K562 (cell line): ENCODE results near the gene TOMM22. TPM values are rescaled to one million over a fixed set of nuclear protein-coding genes. Genes with fewer than 3 reads are reported as not detected.

Experiments
- ATAC-seq: fragments of 200-7000 bp; cut with Tn5 transposase; 3 replicates; pipeline ENCODE4 v1.9.1; 2020; ENCODE audit warnings: moderate library complexity
- BruUV-seq: library from RNA; stranded (reverse); fragments of 400-500 nt; replicated peaks from 2 replicates; lab custom pipeline; 2021; lab: Mats Ljungman, UMichigan
- CTCF ChIA-PET: fragments of 300-600 bp; formaldehyde crosslinking; extraction: SDS; loops from one replicate; lab custom pipeline; 2021; ENCODE audit warnings: low intra/inter-chr PET ratio; lab: Yijun Ruan, JAX
- POLR2A ChIA-PET: fragments of 300-600, 350-650 bp; sonication (Branson Sonifier 250); formaldehyde crosslinking; extraction: SDS; loops from one replicate; lab custom pipeline; 2021; ENCODE audit warnings: antibody characterized with exemption, inconsistent platforms; lab: Yijun Ruan, JAX
- DNase-seq, 4 experiments: peaks; one replicate each; pipeline versions ENCODE4 v3.0.0 to v3.0.0-alpha.2; 2011 to 2018; ENCODE audit warnings: low spot score in 3 of 4, mixed read lengths in 3 of 4; ENCODE audit errors: extremely low read depth in 1 of 4
- FAIRE-seq: peaks from 2 replicates; lab custom pipeline; 2011; peaks lifted over from hg19 to GRCh38; lab: Jason Lieb, UNC
- H2AFZ ChIP-seq: 2 replicates; pipeline ENCODE4 v1.6.0; 2011; ENCODE audit warnings: low read depth, low read length, control low read depth, inconsistent platforms
- H3K27ac ChIP-seq: fragments of 200-600 bp; 3 replicates; pipeline ENCODE4 v1.8.0; 2011; ENCODE audit warnings: low read depth, mild to moderate bottlenecking, control low read depth, inconsistent platforms, low read length, moderate library complexity, mixed read lengths; ENCODE audit errors: extremely low read depth
- H3K27me3 ChIP-seq, 2 experiments: fragments of 300-600 bp in 1 of 2; 2 replicates in 1 of 2; 3 replicates in 1 of 2; pipeline versions ENCODE4 v1.6.0 to v1.8.0; 2011; ENCODE audit warnings: inconsistent platforms in 2 of 2, low read length in 2 of 2, mild to moderate bottlenecking in 1 of 2, mixed read lengths in 1 of 2, moderate library complexity in 1 of 2; ENCODE audit not compliant: control insufficient read depth in 2 of 2, insufficient read depth in 2 of 2
- H3K36me3 ChIP-seq: fragments of 300-600 bp; 3 replicates; pipeline ENCODE4 v1.8.0; 2011; ENCODE audit warnings: mild to moderate bottlenecking, low read length, inconsistent platforms; ENCODE audit not compliant: control insufficient read depth, insufficient read depth
- H3K4me1 ChIP-seq, 2 experiments: fragments of 200-600 bp in 1 of 2; replicated peaks in 1 of 2; 2 replicates in 1 of 2; 3 replicates in 1 of 2; pipeline versions ENCODE4 v1.5.1 to v1.8.0; 2011; ENCODE audit warnings: inconsistent platforms in 2 of 2, low read length in 2 of 2, mild to moderate bottlenecking in 1 of 2, mixed read lengths in 1 of 2, moderate library complexity in 1 of 2; ENCODE audit not compliant: control insufficient read depth in 2 of 2, insufficient read depth in 2 of 2
- H3K4me2 ChIP-seq: 2 replicates; pipeline ENCODE4 v1.6.1; 2011; ENCODE audit warnings: low read length, control low read depth, inconsistent platforms, mixed read lengths; ENCODE audit not compliant: insufficient read depth
- H3K4me3 ChIP-seq: fragments of 200-600 bp; sonication (generic), shearing (Covaris generic); 2 replicates; pipeline ENCODE4 v1.5.1; 2016; ENCODE audit warnings: control low read depth, inconsistent platforms
- H3K79me2 ChIP-seq: fragments of 200-600 bp; 3 replicates; pipeline ENCODE4 v1.8.0; 2011; ENCODE audit warnings: low read length, inconsistent platforms; ENCODE audit not compliant: control insufficient read depth, insufficient read depth
- H3K9ac ChIP-seq, 2 experiments: 2 replicates each; pipeline versions ENCODE4 v1.6.0 to v1.6.1; 2011; ENCODE audit warnings: low read depth in 2 of 2, low read length in 2 of 2, control low read depth in 1 of 2, inconsistent platforms in 1 of 2, mild to moderate bottlenecking in 1 of 2, mixed read lengths in 1 of 2; ENCODE audit not compliant: insufficient read depth in 1 of 2
- H3K9me1 ChIP-seq: one replicate; pipeline ENCODE4 v1.6.0; 2011; ENCODE audit warnings: inconsistent platforms, mild to moderate bottlenecking, low read length, moderate library complexity; ENCODE audit not compliant: control insufficient read depth, insufficient read depth
- H3K9me3 ChIP-seq: replicated peaks from 2 replicates; pipeline ENCODE4 v1.5.1; 2011; ENCODE audit warnings: low read depth, low read length, inconsistent platforms; ENCODE audit not compliant: control insufficient read depth, insufficient read depth
- H4K20me1 ChIP-seq: replicated peaks from 2 replicates; pipeline ENCODE4 v1.6.1; 2011; ENCODE audit warnings: low read length, inconsistent platforms, mixed read lengths; ENCODE audit not compliant: control insufficient read depth, insufficient read depth
- BCOR ChIP-seq: fragments of 450-650 bp; IDR thresholded peaks from 2 replicates; pipeline ENCODE4 v1.6.1; 2016
- CREBBP ChIP-seq: IDR thresholded peaks from one replicate; pipeline ENCODE4 v1.6.1; 2012; ENCODE audit warnings: low read depth, mild to moderate bottlenecking, control low read depth, inconsistent platforms, low read length
- FOXA1 ChIP-seq: fragments of 450-650 bp; IDR thresholded peaks from 2 replicates; pipeline ENCODE4 v1.6.1; 2016; ENCODE audit warnings: mild to moderate bottlenecking, borderline replicate concordance
- HMGXB4 ChIP-seq: sonication (generic); formaldehyde crosslinking; IDR thresholded peaks from 2 replicates; pipeline ENCODE4 v1.8.1; 2023; ENCODE audit warnings: mild to moderate bottlenecking, missing genetic modification reagents
- HSF4 ChIP-seq: fragments of 250-450 bp; sonication (Bioruptor Pico); IDR thresholded peaks from 2 replicates; pipeline ENCODE4 v2.1.2; 2022; ENCODE audit warnings: mild to moderate bottlenecking, moderate library complexity, borderline replicate concordance
- KAT7 ChIP-seq: sonication (generic); formaldehyde crosslinking; IDR thresholded peaks from 2 replicates; pipeline ENCODE4 v1.8.0; 2022; ENCODE audit warnings: missing genetic modification reagents, mild to moderate bottlenecking, borderline replicate concordance
- MBD2 ChIP-seq: sonication (generic); IDR thresholded peaks from 2 replicates; pipeline ENCODE4 v1.6.1; 2016; ENCODE audit warnings: low read depth, borderline replicate concordance
- MYNN ChIP-seq, 2 experiments: sonication (generic); formaldehyde crosslinking in 1 of 2; IDR thresholded peaks; 2 replicates each; pipeline versions ENCODE4 v1.5.0 to v1.6.1; 2016 to 2020; ENCODE audit warnings: antibody characterized with exemption in 1 of 2, missing genetic modification reagents in 1 of 2
- SLC30A9 ChIP-seq: fragments of 250-450 bp; sonication (Bioruptor Pico); IDR thresholded peaks from 2 replicates; pipeline ENCODE4 v1.8.0; 2022; ENCODE audit warnings: mild to moderate bottlenecking, moderate library complexity
- SOX6 ChIP-seq: fragments of 450-650 bp; IDR thresholded peaks from 2 replicates; pipeline ENCODE4 v1.6.1; 2014; ENCODE audit warnings: mild to moderate bottlenecking
- TCF15 ChIP-seq: fragments of 250-450 bp; sonication (Bioruptor Pico); IDR thresholded peaks from 2 replicates; pipeline ENCODE4 v1.8.0; 2022; ENCODE audit warnings: moderate library complexity, mild to moderate bottlenecking, inconsistent platforms
- TGIF2 ChIP-seq: sonication (generic); formaldehyde crosslinking; IDR thresholded peaks from 2 replicates; pipeline ENCODE4 v1.8.1; 2022; ENCODE audit warnings: mild to moderate bottlenecking, missing genetic modification reagents, moderate library complexity
- ZBTB43 ChIP-seq: sonication (generic); formaldehyde crosslinking; IDR thresholded peaks from 2 replicates; pipeline ENCODE4 v1.8.0; 2023; ENCODE audit warnings: mild to moderate bottlenecking, missing genetic modification reagents
- WGBS: fragments of 100-300 bp; shearing (Covaris generic); methylation state at CpG from one replicate; pipeline ENCODE4 v1.1.6; 2016; ENCODE audit warnings: low coverage, mixed read lengths; ENCODE audit not compliant: insufficient coverage; ENCODE audit errors: missing lambda C conversion rate; 5-methylcytosine and 5-hydroxymethylcytosine counted together
- in situ Hi-C: fragments of 300-500 bp; cut with MboI; formaldehyde crosslinking; loops from 4 replicates; pipeline ENCODE4 v1.15.0; 2018; ENCODE audit warnings: inconsistent platforms, mixed read lengths
- intact Hi-C: fragments of 100-400 bp; cut with micrococcal nuclease; formaldehyde crosslinking; loops from 2 replicates; pipeline ENCODE4 v1.14.2; 2022
- polyA plus RNA-seq, 8 experiments: library from polyadenylated mRNA; depleted of rRNA in 4 of 8; stranded (reverse) in 5 of 8; unstranded in 3 of 8; fragments of >200 nt; fragmentation: Nextera tagmentation in 2 of 8; fragmentation: Illumina TruSeq in 1 of 8; extraction: Ambion mirVana in 2 of 8; extraction: Trizol in 1 of 8; gene quantifications; 2 replicates each; pipeline versions ENCODE4 v1.2.1 to v1.2.3, GENCODE V29; 2011 to 2014; ENCODE audit warnings: inconsistent platforms in 1 of 8, missing spikeins in 1 of 8
- total RNA-seq, 7 experiments: library from RNA; depleted of rRNA in 6 of 7; stranded (reverse); fragments of >200 nt in 6 of 7; fragmentation: Illumina TruSeq in 2 of 7; extraction: Trizol in 2 of 7; gene quantifications; 2 replicates each; pipeline versions ENCODE4 v1.2.1 to v1.2.3, GENCODE V29; 2011 to 2021; ENCODE audit warnings: low replicate concordance in 1 of 7
- TF ChIP-seq, protein P1 (sequence below): fragments of 450-650 bp; IDR thresholded peaks from 2 replicates; pipeline ENCODE4 v1.6.1; 2017; ENCODE audit warnings: antibody characterized with exemption, mild to moderate bottlenecking

The TOMM22 gene
- total and polyA plus RNA-seq, 9 of the 15 experiments (the other 6 are each of a cell fraction or from before 2014, with no cell fraction given): 25.8 to 108 (median 73.8) TPM

- TF ChIP-seq, protein P1, sequence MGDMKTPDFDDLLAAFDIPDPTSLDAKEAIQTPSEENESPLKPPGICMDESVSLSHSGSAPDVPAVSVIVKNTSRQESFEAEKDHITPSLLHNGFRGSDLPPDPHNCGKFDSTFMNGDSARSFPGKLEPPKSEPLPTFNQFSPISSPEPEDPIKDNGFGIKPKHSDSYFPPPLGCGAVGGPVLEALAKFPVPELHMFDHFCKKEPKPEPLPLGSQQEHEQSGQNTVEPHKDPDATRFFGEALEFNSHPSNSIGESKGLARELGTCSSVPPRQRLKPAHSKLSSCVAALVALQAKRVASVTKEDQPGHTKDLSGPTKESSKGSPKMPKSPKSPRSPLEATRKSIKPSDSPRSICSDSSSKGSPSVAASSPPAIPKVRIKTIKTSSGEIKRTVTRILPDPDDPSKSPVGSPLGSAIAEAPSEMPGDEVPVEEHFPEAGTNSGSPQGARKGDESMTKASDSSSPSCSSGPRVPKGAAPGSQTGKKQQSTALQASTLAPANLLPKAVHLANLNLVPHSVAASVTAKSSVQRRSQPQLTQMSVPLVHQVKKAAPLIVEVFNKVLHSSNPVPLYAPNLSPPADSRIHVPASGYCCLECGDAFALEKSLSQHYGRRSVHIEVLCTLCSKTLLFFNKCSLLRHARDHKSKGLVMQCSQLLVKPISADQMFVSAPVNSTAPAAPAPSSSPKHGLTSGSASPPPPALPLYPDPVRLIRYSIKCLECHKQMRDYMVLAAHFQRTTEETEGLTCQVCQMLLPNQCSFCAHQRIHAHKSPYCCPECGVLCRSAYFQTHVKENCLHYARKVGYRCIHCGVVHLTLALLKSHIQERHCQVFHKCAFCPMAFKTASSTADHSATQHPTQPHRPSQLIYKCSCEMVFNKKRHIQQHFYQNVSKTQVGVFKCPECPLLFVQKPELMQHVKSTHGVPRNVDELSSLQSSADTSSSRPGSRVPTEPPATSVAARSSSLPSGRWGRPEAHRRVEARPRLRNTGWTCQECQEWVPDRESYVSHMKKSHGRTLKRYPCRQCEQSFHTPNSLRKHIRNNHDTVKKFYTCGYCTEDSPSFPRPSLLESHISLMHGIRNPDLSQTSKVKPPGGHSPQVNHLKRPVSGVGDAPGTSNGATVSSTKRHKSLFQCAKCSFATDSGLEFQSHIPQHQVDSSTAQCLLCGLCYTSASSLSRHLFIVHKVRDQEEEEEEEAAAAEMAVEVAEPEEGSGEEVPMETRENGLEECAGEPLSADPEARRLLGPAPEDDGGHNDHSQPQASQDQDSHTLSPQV: no peak
Measured at GRCh38 chr22:38694049-38694448, 12.3 kb downstream of the TOMM22 start (continued).

DNA sequence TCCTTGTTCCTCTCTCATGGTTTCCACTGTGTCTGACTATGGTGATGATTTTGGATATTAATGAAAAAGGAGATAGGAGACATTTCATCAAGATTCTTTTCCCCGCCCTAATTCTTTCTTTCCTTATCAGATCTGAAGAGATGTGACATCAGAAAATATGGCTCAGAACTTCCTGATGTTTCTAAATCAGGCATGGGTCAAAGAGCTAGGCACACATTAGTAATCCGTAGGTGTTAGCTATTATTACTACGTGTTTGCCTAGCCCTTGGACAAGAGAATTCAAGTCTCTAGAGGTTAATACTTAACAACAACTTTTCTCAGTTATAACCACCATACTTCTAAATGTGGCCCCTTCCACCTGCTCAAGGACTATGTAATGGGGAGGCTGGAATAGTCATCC lies 13.2 kb downstream of the TOMM22 start:
- Histone ChIP-seq H3K9me1 (peaks cover 3% of the 10 kb centered on the region), H2AFZ (no peak overlapping the region), H3K9ac (no peak overlapping the region), H3K79me2 (peaks cover 74% of the 10 kb centered on the region), H3K4me2 (no peak overlapping the region), H3K4me3 (no peak overlapping the region), H4K20me1 (no peaks in the 10 kb centered on the region; the same call in 1 of the 2 replicates), H3K9me3 (no peaks in the 10 kb centered on the region), H3K27ac (no peak overlapping the region), H3K36me3 (peaks cover 54% of the 10 kb centered on the region), H3K4me1 (peaks cover 23 to 41% of the 10 kb centered on the region in 2 experiments; a peak in 4 of 5 replicates), H3K27me3 (no peaks in the 10 kb centered on the region)
- ChIA-PET POLR2A (interaction anchor here (0.7 to 1.7 kb wide), 3 partner anchors 11 to 398 kb away, joined by 3 to 8 read pairs (median 4); partner anchors contain the start of genes GTPBP1 and TOMM22), CTCF (no interaction called here)
- DNase-seq (no peak), ATAC-seq (no peak), FAIRE-seq (no peak)
- intact Hi-C loops: no loop called here
- no TSS peak for BruUV-seq
- in situ Hi-C loops: no loop called here
- WGBS: 59% methylated on average over 3 of the region's 3 CpGs
- no peak for TF ChIP-seq CREBBP
- no peak for TF ChIP-seq MYNN (IDR thresholded peaks at IDR 0.05)
- no peak for TF ChIP-seq MYNN (CRISPR knock-in tag; IDR thresholded peaks at IDR 0.05)
- no peak for TF ChIP-seq TGIF2
- no peak for TF ChIP-seq ZBTB43 (CRISPR knock-in tag)
- no peak for TF ChIP-seq HMGXB4 (CRISPR knock-in tag)
- no peak for TF ChIP-seq MBD2
- no peak for TF ChIP-seq HSF4 (CRISPR knock-in tag)
- no peak for TF ChIP-seq KAT7 (CRISPR knock-in tag)
- TF ChIP-seq FOXA1: no peak
- TF ChIP-seq BCOR: no peak
- TF ChIP-seq SOX6: no peak
- no peak for TF ChIP-seq SLC30A9 (CRISPR knock-in tag)
- TF ChIP-seq TCF15 (CRISPR knock-in tag): no peak
